ENCODE results near the gene CCND3. TPM values are rescaled to one million over a fixed set of nuclear protein-coding genes. Genes with fewer than 3 reads are reported as not detected.

The CCND3 gene
- total and polyA plus RNA-seq, 2 of the 13 experiments (the other 11 are each of a cell fraction or from before 2014, with no cell fraction given) = 4.3 to 7.2 TPM

- TF ChIP-seq, protein P1, sequence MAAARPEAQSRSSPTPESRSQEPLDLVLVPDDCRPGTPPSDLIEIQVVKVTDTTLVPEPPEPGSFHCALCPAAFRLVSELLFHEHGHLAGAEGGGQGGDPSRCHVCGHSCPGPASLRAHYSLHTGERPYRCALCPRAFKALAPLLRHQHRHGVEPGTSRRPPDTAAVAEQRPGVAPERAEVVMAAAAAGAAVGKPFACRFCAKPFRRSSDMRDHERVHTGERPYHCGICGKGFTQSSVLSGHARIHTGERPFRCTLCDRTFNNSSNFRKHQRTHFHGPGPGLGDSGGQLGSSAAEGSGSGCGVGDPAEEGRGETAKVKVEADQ (CRISPR knock-in tag; IDR thresholded peaks at IDR 0.05; ENCODE audit: borderline replicate concordance) = peak; percentile 59; the same call in 1 of the 2 replicates
- TF ChIP-seq JARID2 (CRISPR knock-in tag; IDR thresholded peaks at IDR 0.05; ENCODE audit: insufficient replicate concordance) (no peak), HNF1A (IDR thresholded peaks at IDR 0.05; ENCODE audit: low read depth) (no peak), HNF1A (CRISPR knock-in tag; IDR thresholded peaks at IDR 0.05; ENCODE audit: borderline replicate concordance) (peak; percentile 67; the same call in 1 of the 2 replicates), IKZF4 (CRISPR knock-in tag; IDR thresholded peaks at IDR 0.05; ENCODE audit: borderline replicate concordance, low read depth, not compliant biosample characterization) (no peak), ZBTB8A (CRISPR knock-in tag; IDR thresholded peaks at IDR 0.05; ENCODE audit: borderline replicate concordance, low read depth) (0 out of 2 replicates have a peak, but pooled peaks have one; percentile 75), ZNF619 (CRISPR knock-in tag; IDR thresholded peaks at IDR 0.05) (no peak), ZNF530 (CRISPR knock-in tag; IDR thresholded peaks at IDR 0.05; ENCODE audit: low read depth) (no peak), ZKSCAN5 (CRISPR knock-in tag; IDR thresholded peaks at IDR 0.05) (no peak), ZNF207 (IDR thresholded peaks at IDR 0.05; ENCODE audit: borderline replicate concordance) (no peak), POLR2G (IDR thresholded peaks at IDR 0.05; ENCODE audit: low read depth, low read length) (peak; percentile 79), ATF7-NPFF (CRISPR knock-in tag; IDR thresholded peaks at IDR 0.05; ENCODE audit: low read depth) (no peak; the same call in 1 of the 2 replicates), ZNF225 (CRISPR knock-in tag; IDR thresholded peaks at IDR 0.05) (peak; percentile 71; the same call in 1 of the 2 replicates), LBX2 (CRISPR knock-in tag; IDR thresholded peaks at IDR 0.05; ENCODE audit: borderline replicate concordance) (no peak), ATF1 (CRISPR knock-in tag; IDR thresholded peaks at IDR 0.05) (no peak), RELA (CRISPR knock-in tag; IDR thresholded peaks at IDR 0.05) (no peak), POLR2AphosphoS5 (IDR thresholded peaks at IDR 0.05; ENCODE audit: low read depth, low read length) (peak; percentile 46; the same call in 1 of the 2 replicates), KAT8 (CRISPR knock-in tag; IDR thresholded peaks at IDR 0.05) (peak; percentile 78), MTF2 (CRISPR knock-in tag; IDR thresholded peaks at IDR 0.05; ENCODE audit: borderline replicate concordance) (no peak; the same call in 1 of the 2 replicates), ZEB1 (IDR thresholded peaks at IDR 0.05; ENCODE audit: insufficient replicate concordance, low read depth) (no peak), NKX3-1 (CRISPR knock-in tag; IDR thresholded peaks at IDR 0.05) (0 out of 2 replicates have a peak, but pooled peaks have one; percentile 23), TCF7 (IDR thresholded peaks at IDR 0.05; ENCODE audit: low read depth) (no peak), ETS1 (CRISPR knock-in tag; IDR thresholded peaks at IDR 0.05) (0 out of 2 replicates have a peak, but pooled peaks have one; percentile 24)
These were observed at the start of gene CCND3 (continued) for GRCh38 chr6:41941280-41942066.
